Liver (tissue), 9 donors: ENCODE results near the gene TXLNA. TPM values are rescaled to one million over a fixed set of nuclear protein-coding genes. Genes with fewer than 3 reads are reported as not detected.

Experiments used
- DNase-seq: peaks from one replicate; pipeline ENCODE4 v3.0.0-alpha.2; 2017; ENCODE audit warnings: low spot score
- H3K27ac ChIP-seq, 2 donors: one replicate each; pipeline ENCODE4 v1.7.0; 2013; ENCODE audit warnings: inconsistent platforms in 2 of 2, low read length in 2 of 2, control low read depth in 1 of 2, low read depth in 1 of 2, mild to moderate bottlenecking in 1 of 2
- H3K27me3 ChIP-seq, 4 donors: one replicate each; pipeline versions ENCODE4 v1.6.1 to v1.7.0; 2013; ENCODE audit warnings: low read length in 3 of 4, inconsistent platforms in 1 of 4, mild to moderate bottlenecking in 1 of 4, moderate library complexity in 1 of 4; ENCODE audit not compliant: control insufficient read depth in 4 of 4, insufficient read depth in 4 of 4
- H3K36me3 ChIP-seq, 4 donors: one replicate each; pipeline versions ENCODE4 v1.6.1 to v1.7.0; 2013; ENCODE audit warnings: low read length in 3 of 4, mild to moderate bottlenecking in 3 of 4, low read depth in 1 of 4, moderate library complexity in 1 of 4; ENCODE audit not compliant: control insufficient read depth in 4 of 4, insufficient read depth in 3 of 4
- H3K4me1 ChIP-seq, 4 donors: one replicate each; pipeline versions ENCODE4 v1.6.1 to v1.7.0; 2013; ENCODE audit warnings: low read length in 3 of 4, mild to moderate bottlenecking in 3 of 4, moderate library complexity in 1 of 4; ENCODE audit not compliant: control insufficient read depth in 4 of 4, insufficient read depth in 4 of 4
- H3K4me3 ChIP-seq, 3 donors: one replicate each; pipeline versions ENCODE4 v1.6.1 to v1.7.0; 2013; ENCODE audit warnings: low read length in 3 of 3, control low read depth in 1 of 3, low read depth in 1 of 3, mild to moderate bottlenecking in 1 of 3
- H3K9ac ChIP-seq, 2 donors: one replicate each; pipeline ENCODE4 v1.7.0; 2013; ENCODE audit warnings: low read length in 2 of 2, mild to moderate bottlenecking in 2 of 2, moderate library complexity in 2 of 2, control low read depth in 1 of 2, low read depth in 1 of 2
- H3K9me3 ChIP-seq, 4 donors: one replicate each; pipeline versions ENCODE4 v1.6.1 to v1.7.0; 2013; ENCODE audit warnings: low read length in 3 of 4; ENCODE audit not compliant: control insufficient read depth in 4 of 4
- CTCF ChIP-seq: fragments of 150-350 bp; IDR thresholded peaks from 2 replicates; pipeline ENCODE4 v1.5.1; 2017; ENCODE audit warnings: improper control_type of control experiment, low read depth, low read length; ENCODE audit not compliant: missing input control
- EGR1 ChIP-seq, 2 donors: IDR thresholded peaks; 2 replicates each; pipeline ENCODE4 v1.6.1; 2016 to 2018; ENCODE audit warnings: antibody characterized with exemption in 2 of 2, low read depth in 2 of 2
- FOXA1 ChIP-seq: IDR thresholded peaks from 2 replicates; pipeline ENCODE4 v1.6.1; 2016; ENCODE audit warnings: antibody characterized with exemption
- FOXA2 ChIP-seq: IDR thresholded peaks from 2 replicates; pipeline ENCODE4 v1.6.1; 2016; ENCODE audit warnings: antibody characterized with exemption
- GABPA ChIP-seq, 2 donors: IDR thresholded peaks in 1 of 2; conservative IDR thresholded peaks in 1 of 2; 2 replicates each; pipeline ENCODE4 v1.6.1; 2016; ENCODE audit warnings: antibody characterized with exemption in 2 of 2, mild to moderate bottlenecking in 1 of 2, moderate library complexity in 1 of 2
- HNF4A ChIP-seq, 2 donors: conservative IDR thresholded peaks; 2 replicates each; pipeline ENCODE4 v1.6.1; 2016; ENCODE audit warnings: antibody characterized with exemption in 2 of 2, mild to moderate bottlenecking in 2 of 2
- HNF4G ChIP-seq: IDR thresholded peaks from 2 replicates; pipeline ENCODE4 v1.6.1; 2016; ENCODE audit warnings: antibody characterized with exemption
- NR2F2 ChIP-seq: IDR thresholded peaks from 2 replicates; pipeline ENCODE4 v1.6.1; 2016; ENCODE audit warnings: antibody characterized with exemption
- RAD21 ChIP-seq, 2 donors: IDR thresholded peaks; 2 replicates each; pipeline ENCODE4 v1.6.1; 2016; ENCODE audit warnings: antibody characterized with exemption in 2 of 2, mild to moderate bottlenecking in 2 of 2
- REST ChIP-seq: IDR thresholded peaks from 2 replicates; pipeline ENCODE4 v1.6.1; 2016; ENCODE audit warnings: antibody characterized with exemption, mild to moderate bottlenecking
- RXRA ChIP-seq, 2 donors: IDR thresholded peaks; 2 replicates each; pipeline ENCODE4 v1.6.1; 2017 to 2018; ENCODE audit warnings: antibody characterized with exemption in 2 of 2, mild to moderate bottlenecking in 1 of 2
- SP1 ChIP-seq: IDR thresholded peaks from 2 replicates; pipeline ENCODE4 v1.6.1; 2018; ENCODE audit warnings: antibody characterized with exemption, mild to moderate bottlenecking
- TAF1 ChIP-seq: conservative IDR thresholded peaks from 2 replicates; pipeline ENCODE4 v1.6.1; 2016; ENCODE audit warnings: antibody characterized with exemption, mild to moderate bottlenecking
- YY1 ChIP-seq: IDR thresholded peaks from 2 replicates; pipeline ENCODE4 v1.6.1; 2016; ENCODE audit warnings: antibody characterized with exemption, mild to moderate bottlenecking
- ZBTB33 ChIP-seq: IDR thresholded peaks from 2 replicates; pipeline ENCODE4 v1.6.1; 2016; ENCODE audit warnings: antibody characterized with exemption
- WGBS: extraction: QIAGEN DNeasy Blood & Tissue Kit; methylation state at CpG from one replicate; pipeline ENCODE4 v1.1.7; 2013; 5-methylcytosine and 5-hydroxymethylcytosine counted together
- polyA plus RNA-seq, 2 donors: library from polyadenylated mRNA; stranded (reverse) in 1 of 2; unstranded in 1 of 2; fragments of 200-250 nt in 1 of 2; fragments of >200 nt in 1 of 2; fragmentation: Nextera tagmentation in 1 of 2; extraction: Ambion mirVana in 1 of 2; gene quantifications; one replicate each; pipeline versions ENCODE4 v1.2.1 to v1.2.3, GENCODE V29; 2013 to 2015
- total RNA-seq, 2 donors: library from RNA; depleted of rRNA; stranded (reverse); fragments of >200 nt; gene quantifications; one replicate each; pipeline ENCODE4 v1.2.3, GENCODE V29; 2014
- donor health status: healthy.
- donor health status: healthy.
- donor health status: healthy.
- donor health status: healthy.
- donor health status: healthy.

TXLNA gene
- total and polyA plus RNA-seq, 4 donors = 17.9 to 46.7 (median 28.9) TPM

GRCh38 chr1:32239790-32240139, 60.3 kb downstream of the TXLNA start:
- peak overlapping the region in 1 of 2 donors; percentile 41 for H3K27ac ChIP-seq
- WGBS = 81% methylated on average over 20 of the region's 20 CpGs
- H3K9ac ChIP-seq = no peak overlapping the region
- TF ChIP-seq NR2F2 = no peak
- TF ChIP-seq REST = no peak
- TF ChIP-seq YY1 = no peak
- no peak for TF ChIP-seq RXRA (IDR thresholded peaks at IDR 0.05)
- TF ChIP-seq GABPA (IDR thresholded peaks at IDR 0.05 in 1 of 2, conservative IDR thresholded peaks at IDR 0.05 in 1 of 2) = no peak
- no peak for TF ChIP-seq TAF1
- TF ChIP-seq HNF4A (conservative IDR thresholded peaks at IDR 0.05) = no peak
- no peak for TF ChIP-seq ZBTB33
- TF ChIP-seq FOXA1 = no peak
- TF ChIP-seq EGR1 (IDR thresholded peaks at IDR 0.05; ENCODE audit: low read depth in 2 of 2) = no peak
- no peak for TF ChIP-seq FOXA2
- peaks cover 4 to 15% (median 11%) of the 10 kb centered on the region in 4 donors for H3K4me1 ChIP-seq
- no peak for DNase-seq
- no peaks in the 10 kb centered on the region for H3K27me3 ChIP-seq
- peaks cover 0 to 2% (median 0%) of the 10 kb centered on the region in 4 donors for H3K36me3 ChIP-seq
- H3K9me3 ChIP-seq = no peaks in the 10 kb centered on the region
- H3K4me3 ChIP-seq = no peak overlapping the region

GRCh38 chr1:32240140-32240951, 60.9 kb downstream of the TXLNA start:
- peak overlapping the region; percentile 38 to 61 (median 59) for H3K4me3 ChIP-seq
- H3K36me3 ChIP-seq = no peaks in the 10 kb centered on the region
- no peak for TF ChIP-seq HNF4G
- TF ChIP-seq SP1 = peak; percentile 31
- TF ChIP-seq RAD21 (IDR thresholded peaks at IDR 0.05) = peak; percentile 42 to 54
- TF ChIP-seq CTCF = peak; percentile 17
- peak; percentile 40 for TF ChIP-seq YY1
- no peaks in the 10 kb centered on the region for H3K9me3 ChIP-seq
- H3K9ac ChIP-seq = peak overlapping the region; percentile 3 to 21
- no peaks in the 10 kb centered on the region for H3K27me3 ChIP-seq
- WGBS = 5% methylated on average over 62 of the region's 62 CpGs
- DNase-seq = peak; percentile 64
- H3K4me1 ChIP-seq = peaks cover 4 to 15% (median 11%) of the 10 kb centered on the region in 4 donors
- peak overlapping the region; percentile 40 to 67 for H3K27ac ChIP-seq
